GM11168 (cell line): Measurements from ENCODE around the gene IQCF2.
"Not testable (repeated sequence)": the region's sequence is repeated elsewhere in the genome, so short reads cannot be mapped to it uniquely, and the experiment has no call there.

Source experiments
- in situ Hi-C: fragments of 300-500 bp; cut with MboI; formaldehyde crosslinking; loops from one replicate; pipeline ENCODE4 v1.12.0; 2022; ENCODE audit warnings: low sequenced_read_pairs; ENCODE audit not compliant: unreplicated experiment

Gene IQCF2

DNA sequence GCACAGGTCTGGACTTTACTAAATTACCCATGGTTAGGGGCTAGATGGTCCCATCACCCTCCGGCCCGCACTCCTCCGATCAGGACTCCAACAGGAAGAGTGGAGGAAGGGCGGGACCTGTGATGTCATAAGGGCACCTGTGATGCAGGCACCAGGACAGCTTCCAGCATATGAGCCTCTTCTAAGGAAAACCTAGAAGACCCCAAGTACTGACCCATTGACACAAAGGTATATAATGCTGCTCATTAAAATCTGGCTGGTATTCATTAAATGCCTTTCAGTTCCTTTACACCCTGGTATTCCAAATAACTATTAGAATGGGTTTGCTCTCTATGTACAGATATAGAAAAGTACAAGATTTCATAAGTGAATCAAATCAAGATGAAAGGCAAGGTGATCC is 14.1 kb downstream of the IQCF2 start, which contains the start of gene IQCF5:
TSS of gene IQCF5 (minus strand) at position 101 of the 400 bp plus-strand sequence. CDS start at position 31, 70 bp downstream.
- in situ Hi-C loops, result no loop called here

DNA sequence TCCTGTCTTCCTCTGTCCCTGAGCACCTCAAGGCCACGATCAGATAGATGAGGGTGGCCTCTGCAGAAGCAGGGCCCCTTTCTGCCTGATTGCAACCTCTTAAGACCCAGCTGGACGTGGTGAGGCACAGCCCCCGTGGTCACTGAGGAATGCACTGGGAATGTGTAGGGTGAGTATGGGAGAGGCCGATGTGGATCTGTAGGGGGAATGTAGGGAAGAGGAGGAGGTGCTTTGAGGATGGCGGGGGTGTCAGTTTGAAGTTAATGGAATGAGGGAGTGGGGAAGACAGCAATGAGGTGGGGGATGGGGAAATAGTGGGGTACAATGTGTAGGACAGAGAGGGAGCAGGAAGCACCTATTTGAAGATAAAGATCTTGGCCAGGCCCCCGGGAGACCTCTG is 14.8 kb downstream of the IQCF2 start:
- in situ Hi-C loops, result no loop called here

DNA sequence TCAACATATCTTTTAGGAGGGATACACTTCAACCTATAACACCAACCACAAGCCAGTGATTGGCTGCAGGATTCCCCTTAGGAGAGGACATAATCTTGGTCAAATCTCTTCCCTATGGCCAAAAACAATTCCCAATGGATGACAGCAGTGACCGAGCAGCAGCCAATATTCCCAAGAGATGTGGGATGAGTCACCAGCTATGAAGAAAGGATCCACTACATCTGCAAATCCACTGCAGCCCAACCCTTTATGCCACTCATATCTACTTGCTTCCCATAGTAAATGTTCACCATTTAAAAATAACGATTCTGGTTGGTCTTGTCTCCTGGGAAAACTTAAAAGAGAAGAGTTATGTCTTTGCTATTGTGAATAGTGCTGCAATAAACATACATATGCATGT is 18.5 kb downstream of the IQCF2 start:
- in situ Hi-C loops, result no loop called here

DNA sequence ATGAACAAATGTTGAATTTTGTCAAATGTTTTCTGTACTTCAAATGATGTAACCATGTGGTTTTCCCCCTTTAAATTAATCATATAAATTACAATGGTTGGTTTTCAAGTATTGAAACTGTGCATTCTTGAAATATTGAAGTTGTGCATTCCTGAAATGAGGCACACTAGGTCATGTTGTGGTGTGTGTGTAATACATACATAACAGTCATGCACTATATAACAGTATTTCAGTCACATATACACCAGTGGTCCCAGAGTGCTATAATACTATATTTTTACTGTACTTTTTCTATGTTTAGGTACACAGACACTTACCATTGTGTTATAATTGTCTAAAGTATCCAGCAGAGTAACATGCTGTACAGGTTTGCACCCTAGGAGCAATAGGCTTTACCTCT is 25.0 kb downstream of the IQCF2 start:
- in situ Hi-C loops, result no loop called here

DNA sequence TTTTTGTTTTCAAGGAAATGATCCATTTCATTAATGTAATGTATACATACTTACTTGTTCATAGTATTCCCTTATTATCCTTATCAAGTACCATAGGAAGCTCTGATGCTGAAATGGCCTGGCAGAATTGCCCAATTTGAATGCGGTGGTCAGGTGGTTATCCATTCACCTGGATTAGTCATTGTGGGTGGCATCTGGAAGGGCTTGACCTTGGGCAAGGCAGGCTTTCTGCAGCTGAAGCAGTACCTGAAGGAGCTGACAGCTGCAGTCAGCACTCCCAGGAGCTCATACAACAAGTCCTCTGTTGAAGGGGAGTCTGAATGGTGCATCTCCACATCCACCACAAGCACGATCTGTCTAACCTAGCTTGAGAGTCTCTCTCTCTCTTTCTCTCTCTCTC is 26.2 kb downstream of the IQCF2 start:
- in situ Hi-C loops, result no loop called here

DNA sequence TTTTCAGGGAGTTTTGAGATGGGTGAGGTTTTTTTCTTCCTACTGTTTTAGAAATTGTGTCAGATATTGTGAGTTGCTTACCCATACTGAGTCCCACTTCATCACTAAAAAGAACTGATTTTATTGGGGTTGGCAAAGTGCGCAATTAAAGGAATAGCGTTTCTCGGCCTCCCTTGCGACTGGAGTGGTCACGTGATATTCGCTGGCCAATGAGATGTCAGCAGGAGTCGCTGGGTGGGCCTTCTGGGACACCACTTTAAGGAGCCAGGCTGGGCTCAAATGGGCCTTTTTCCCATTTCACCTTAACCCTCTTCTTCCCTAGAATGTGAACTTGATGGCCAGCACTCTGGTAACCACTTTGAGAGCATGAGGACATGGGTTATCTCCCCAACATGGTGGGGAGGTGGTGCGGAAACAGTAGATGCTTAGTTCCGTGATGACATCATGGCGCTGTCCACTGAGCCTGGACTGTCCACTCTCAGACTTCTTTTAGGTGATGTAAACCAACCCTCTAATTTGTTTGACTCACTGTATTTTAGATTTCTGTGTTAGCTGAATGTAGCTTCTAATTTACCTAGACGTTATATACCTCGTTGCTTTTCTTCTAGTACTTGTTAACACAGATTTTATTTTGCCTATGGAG is 27.2 kb downstream of the IQCF2 start:
- in situ Hi-C loops, result no loop called here

DNA sequence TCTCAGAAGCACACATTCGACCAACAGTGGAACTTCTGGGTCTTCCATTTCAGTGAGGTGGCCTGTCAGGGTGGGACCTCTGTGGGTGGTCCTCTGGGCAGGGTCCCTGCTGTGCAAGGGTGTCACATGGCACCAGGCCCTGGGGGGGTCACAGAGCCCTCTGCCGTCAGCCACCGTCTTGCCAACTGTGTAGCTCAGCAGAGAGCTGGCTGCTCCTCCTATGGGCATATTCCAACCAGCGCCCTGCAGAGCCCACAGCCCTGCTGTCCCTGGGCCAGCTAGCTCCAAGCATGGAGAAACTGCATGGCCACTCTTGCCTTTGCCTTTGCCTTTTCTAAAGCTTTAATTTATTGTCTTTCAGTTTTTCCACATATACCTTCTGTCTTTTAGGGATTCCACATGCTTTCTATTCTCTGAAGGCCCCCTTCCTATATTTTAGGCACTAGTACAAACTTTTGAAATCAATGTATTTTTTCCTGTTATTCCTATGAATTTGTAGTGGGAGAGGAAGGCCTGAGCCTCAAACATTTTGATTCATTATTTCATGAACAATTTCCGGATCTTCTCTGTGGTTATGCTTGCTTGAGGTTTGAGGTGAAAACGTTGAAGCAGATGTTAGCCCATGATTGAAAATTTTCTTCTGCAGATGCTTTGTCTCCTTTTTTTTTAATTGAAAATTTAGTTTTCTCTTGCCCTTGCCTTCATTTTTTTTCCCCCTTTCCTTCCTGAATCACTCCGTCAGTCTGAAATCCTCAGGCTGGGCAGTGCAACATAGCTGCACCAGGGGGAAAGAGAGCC is 30.0 kb downstream of the IQCF2 start:
- in situ Hi-C loops, result no loop called here

DNA sequence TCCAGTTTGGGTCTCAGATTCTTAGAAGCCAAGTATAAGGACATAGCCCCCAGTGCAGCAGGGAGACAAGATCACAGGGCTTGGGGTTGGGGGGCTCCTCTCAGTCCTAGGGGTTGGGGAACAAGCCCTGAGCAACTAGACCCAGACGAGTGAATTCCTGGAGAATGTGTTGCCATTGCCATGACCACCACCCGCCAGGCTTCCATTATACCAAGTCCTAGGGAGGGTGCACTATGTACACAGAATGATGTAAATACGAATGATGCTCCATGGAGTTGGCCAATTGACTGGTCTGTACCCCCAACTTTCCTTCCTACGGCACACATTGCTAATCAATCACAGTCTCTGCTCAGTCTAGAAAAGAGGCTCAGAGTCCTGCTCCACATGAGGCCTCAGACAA is 33.0 kb downstream of the IQCF2 start:
- in situ Hi-C loops, result no loop called here

DNA sequence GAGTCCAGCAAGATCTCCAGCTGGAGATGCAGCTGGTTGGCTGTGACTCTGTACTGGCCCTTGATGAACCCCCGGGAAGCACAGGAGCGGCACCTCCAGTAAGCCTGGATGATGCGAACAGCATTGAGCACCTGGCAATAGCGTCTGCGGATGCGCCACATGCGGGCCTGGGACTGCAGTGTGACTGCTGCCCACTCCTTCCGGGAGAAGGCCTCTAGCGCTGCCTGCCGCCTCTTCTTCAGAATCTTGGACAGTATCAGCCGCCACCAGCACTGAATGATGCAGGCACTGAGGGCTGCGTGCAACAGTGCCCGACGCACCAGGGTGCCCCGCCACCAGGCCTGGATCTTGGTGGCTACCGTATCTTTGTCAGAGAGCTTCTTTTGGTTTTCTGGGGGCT is 33.5 kb downstream of the IQCF2 start:
- in situ Hi-C loops, result no loop called here

DNA sequence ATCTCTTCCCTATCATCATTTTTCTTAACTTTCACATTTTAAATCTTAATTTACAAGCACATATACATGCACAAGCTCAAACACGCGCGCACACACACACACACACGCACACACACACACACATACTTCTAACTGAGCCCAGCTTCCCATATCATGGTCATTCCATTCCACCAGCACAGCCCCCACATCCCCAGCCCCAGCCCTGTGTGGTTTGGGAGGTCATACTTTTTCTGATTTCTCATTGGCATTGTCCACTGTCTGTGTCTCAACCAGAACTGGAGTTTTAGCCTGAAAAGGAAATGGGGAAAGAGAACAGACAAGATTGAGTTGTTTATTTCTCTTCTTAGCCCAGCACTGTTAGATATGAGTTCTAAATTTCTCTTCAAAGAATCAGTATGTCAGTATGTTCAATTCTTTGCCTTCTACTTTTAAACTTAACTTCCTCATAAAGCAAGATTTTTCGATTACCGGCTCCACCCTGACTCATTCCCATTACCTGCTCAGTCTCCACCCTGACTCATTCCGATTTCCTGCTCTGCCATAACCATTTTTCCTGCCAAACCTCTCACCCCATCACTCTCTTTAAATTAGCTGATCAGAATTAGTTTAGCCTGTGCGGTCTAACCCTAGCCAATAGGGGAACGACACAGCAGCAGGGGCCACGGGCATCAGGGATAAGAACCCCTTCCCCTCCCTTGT is 35.3 kb downstream of the IQCF2 start:
- in situ Hi-C loops, result no loop called here

DNA sequence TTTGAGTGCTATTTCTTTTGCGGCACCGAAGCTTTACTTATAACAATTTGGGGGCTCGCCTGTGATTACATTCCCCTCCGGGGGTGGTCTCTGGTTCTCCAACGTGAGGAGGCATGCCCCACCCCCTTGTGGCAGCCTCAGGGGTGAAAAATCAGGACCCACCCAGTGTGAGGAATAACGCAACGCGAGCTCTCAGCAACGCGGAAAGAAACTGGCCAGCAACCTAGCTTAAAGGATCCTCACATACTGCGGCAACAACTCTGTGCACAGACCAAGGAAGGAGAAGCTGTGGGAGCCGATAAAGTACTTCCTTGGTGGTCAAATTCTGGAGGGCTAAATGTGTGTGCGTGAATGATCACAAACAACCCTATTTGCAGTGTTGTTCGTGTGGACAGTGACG is 36.0 kb downstream of the IQCF2 start:
- in situ Hi-C loops, result no loop called here

DNA sequence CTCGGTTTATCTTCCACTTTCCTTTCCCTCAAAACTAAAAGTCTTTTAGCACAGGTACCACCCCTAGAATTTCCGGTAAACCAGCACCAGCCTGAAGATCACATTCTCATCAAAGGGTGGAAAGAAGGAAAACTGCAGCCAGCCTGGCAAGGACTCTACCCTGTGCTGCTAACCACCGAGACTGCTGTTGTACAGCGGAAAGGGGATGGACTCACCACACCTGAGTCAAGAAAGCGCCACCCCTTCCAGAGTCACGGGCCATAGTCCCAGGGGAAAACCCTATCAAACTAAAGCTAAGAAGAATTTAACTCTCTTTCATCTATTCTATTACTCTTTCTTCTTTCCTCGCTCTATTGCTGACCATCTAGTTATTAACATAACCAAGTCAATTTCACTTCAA is 38.6 kb downstream of the IQCF2 start:
- in situ Hi-C loops, result not testable (repeated sequence)

DNA sequence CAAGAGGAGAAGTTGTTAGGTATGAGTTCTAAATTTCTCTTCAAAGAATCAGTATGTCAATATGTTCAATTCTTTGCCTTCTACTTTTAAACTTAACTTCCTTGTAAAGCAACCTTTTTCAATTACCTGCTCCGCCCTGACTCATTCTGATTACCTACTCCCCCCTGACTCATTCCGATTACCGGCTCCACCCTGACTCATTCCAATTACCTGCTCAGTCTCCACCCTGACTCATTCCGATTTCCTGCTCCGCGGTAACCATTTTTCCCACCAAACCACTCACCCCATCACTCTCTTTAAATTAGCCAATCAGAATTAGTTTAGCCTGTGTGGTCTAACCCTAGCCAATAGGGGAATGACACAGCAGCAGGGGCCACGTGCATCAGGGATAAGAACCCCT is 40.9 kb downstream of the IQCF2 start:
- in situ Hi-C loops, result not testable (repeated sequence)

DNA sequence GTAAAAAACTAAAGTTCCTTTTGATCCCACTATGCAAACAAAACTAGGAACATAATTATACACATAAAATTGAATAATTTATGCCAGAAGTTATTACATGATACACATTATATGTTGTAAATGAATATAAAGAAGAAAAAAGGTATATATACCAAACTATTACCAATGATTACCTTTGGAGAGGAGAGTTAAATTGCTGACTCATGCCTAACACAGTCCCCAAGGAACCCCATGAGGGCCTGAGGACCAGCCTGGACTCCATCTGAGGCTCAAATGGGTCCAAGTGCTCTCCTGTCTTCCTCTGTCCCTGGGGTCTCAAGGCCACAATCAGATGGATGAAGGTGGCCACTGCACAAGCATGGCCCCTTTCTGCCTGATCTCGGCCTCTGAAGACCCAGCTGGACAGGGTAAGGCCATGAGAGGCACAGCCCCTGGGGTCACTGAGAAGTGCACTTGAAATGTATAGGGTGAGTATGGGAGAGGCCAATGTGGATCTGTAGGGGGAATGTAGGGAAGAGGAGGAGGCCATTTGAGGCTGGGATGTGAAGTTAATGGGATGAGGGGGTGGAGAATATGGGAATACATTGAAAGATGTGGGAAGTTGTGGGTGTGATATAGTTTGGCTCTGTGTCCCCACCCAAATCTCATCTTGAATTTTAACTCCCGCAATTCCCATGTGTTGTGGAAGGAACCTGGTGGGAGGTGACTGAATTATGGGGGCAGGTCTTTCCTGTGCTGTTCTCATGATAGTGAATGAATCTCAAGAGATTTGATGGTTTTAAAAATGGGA is 42.8 kb downstream of the IQCF2 start:
- in situ Hi-C loops, result no loop called here

DNA sequence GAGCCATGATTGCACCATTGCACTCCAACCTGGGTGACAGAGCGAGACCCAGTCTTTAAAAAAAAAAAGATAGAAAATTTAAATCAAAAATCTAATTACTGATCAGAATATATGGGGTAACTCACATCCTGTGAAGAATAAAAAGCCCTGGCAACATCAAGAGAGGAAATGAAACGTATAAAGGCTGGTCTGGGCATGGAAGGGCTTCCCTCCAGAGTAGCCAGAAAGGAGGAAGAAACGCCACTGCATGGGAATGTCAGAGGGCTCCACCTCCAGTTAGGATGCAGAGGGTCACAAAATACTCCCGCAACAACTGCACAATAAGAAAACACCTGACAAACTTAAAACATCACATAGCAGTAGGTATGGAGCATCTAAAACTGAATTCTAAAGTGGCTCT is 46.6 kb downstream of the IQCF2 start:
- in situ Hi-C loops, result no loop called here
